ENCODE measurements around the gene ZNRF3. TPM values are rescaled to one million over a fixed set of nuclear protein-coding genes. Genes with fewer than 3 reads are reported as not detected.
"Not testable (repeated sequence)": the region's sequence is repeated elsewhere in the genome, so short reads cannot be mapped to it uniquely, and the experiment has no call there.

ZNRF3 gene
- total and polyA plus RNA-seq, 5 donors: 4.0 to 9.4 (median 8.4) TPM

GRCh38 chr22:29082826-29083545 is 199.6 kb downstream of the ZNRF3 start:
- Histone ChIP-seq H3K27ac (ENCODE audit: low read length) (no peak overlapping the region), H3K4me1 (ENCODE audit: control insufficient read depth, insufficient read depth, low read length) (peaks cover 13% of the 10 kb centered on the region), H3K9me3 (ENCODE audit: control insufficient read depth, low read length) (no peaks in the 10 kb centered on the region), H3K27me3 (ENCODE audit: control insufficient read depth, insufficient read depth) (no peaks in the 10 kb centered on the region), H3K4me3 (ENCODE audit: low read length) (no peak overlapping the region)
- WGBS: 91% methylated on average over 7 of the region's 7 CpGs
- ATAC-seq (no peak), DNase-seq (no peak)
- intact Hi-C loops (cut with DNase I): no loop called here

DNA sequence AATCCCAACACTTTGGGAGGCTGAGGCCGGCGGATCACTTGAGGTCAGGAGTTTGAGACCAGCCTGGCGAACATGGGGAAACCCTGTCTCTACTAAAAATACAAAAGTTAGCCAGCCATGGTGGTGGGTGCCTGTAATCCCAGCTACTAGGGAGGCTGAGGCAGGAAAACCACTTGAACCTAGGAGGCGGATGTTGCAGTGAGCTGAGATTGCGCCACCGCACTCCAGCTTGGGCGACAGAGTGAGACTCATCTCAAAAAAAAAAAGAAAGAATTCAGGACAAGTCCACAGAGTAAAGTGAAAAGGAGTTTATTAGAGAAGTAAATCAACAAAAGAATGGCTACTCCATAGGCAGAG is 200.2 kb downstream of the ZNRF3 start:
- H3K27ac ChIP-seq (ENCODE audit: low read length); intact Hi-C loops (cut with DNase I); ATAC-seq; H3K9me3 ChIP-seq (ENCODE audit: control insufficient read depth, low read length); H3K27me3 ChIP-seq (ENCODE audit: control insufficient read depth, insufficient read depth); DNase-seq; H3K4me3 ChIP-seq (ENCODE audit: low read length): not testable (repeated sequence)
- H3K4me1 ChIP-seq (ENCODE audit: control insufficient read depth, insufficient read depth, low read length): peaks cover 13% of the 10 kb centered on the region
- WGBS: 98% methylated on average over 7 of the region's 7 CpGs

- peaks cover 13% of the 10 kb centered on the region for H3K4me1 ChIP-seq (ENCODE audit: control insufficient read depth, insufficient read depth, low read length)
Measured at GRCh38 chr22:29083933-29084591, 200.7 kb downstream of the ZNRF3 start.

DNA sequence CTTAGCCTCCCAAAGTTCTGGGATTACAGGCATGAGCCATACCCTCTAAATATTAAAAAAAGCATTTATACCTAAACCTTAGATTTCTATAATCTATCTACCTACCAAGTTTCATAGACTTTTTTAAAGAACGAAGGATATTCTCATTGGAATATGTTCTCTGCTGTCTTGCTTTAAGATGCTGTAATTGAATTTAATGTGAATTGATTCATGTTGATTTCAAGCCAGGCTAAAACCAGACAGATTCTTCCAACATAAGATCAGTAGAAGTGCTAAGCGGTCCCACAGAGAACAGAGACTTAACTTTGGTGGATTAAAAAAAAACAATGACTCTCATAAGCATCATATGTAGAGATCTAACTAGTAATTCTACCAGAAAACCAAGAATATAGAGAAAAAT is 203.6 kb downstream of the ZNRF3 start:
- no peaks in the 10 kb centered on the region for H3K27me3 ChIP-seq (ENCODE audit: control insufficient read depth, insufficient read depth)
- intact Hi-C loops (cut with DNase I): no loop called here
- H3K4me3 ChIP-seq (ENCODE audit: low read length): no peak overlapping the region
- H3K4me1 ChIP-seq (ENCODE audit: control insufficient read depth, insufficient read depth, low read length): peaks cover 3% of the 10 kb centered on the region
- H3K27ac ChIP-seq (ENCODE audit: low read length): no peak overlapping the region
- no peak for ATAC-seq
- WGBS: 88% methylated on average over 2 of the region's 2 CpGs
- DNase-seq: no peak
- no peaks in the 10 kb centered on the region for H3K9me3 ChIP-seq (ENCODE audit: control insufficient read depth, low read length)

More at GRCh38 chr22:29083933-29084591, 200.7 kb downstream of the ZNRF3 start:
- WGBS: 57% methylated on average over 5 of the region's 5 CpGs
- DNase-seq (no peak), ATAC-seq (no peak)
- no peak overlapping the region for H3K4me3 ChIP-seq (ENCODE audit: low read length)
- H3K27ac ChIP-seq (ENCODE audit: low read length): no peak overlapping the region
- H3K9me3 ChIP-seq (ENCODE audit: control insufficient read depth, low read length): no peaks in the 10 kb centered on the region
- intact Hi-C loops (cut with DNase I): no loop called here
- no peaks in the 10 kb centered on the region for H3K27me3 ChIP-seq (ENCODE audit: control insufficient read depth, insufficient read depth)

DNA sequence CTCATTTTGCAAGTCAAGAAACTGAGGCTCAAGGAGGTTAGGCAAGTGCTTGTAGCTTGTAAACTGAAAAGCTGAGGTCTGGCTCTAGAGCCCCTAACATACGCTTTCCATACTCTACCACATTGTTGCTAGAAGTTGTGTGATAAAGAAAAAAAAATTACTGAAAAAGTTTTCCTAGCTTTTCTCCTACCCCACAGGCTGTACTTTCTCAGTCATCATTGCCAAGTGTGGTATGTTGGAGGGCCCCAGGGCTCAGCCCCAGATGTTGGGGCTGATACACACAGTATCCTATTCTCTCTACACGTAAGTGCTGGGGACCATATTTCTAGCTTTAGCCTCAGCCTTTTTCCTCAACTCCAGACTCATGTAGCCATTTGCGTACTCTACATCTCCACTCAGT is 205.4 kb downstream of the ZNRF3 start:
- intact Hi-C loops (cut with DNase I): no loop called here
- no peak overlapping the region for H3K27ac ChIP-seq (ENCODE audit: low read length)
- DNase-seq (no peak), ATAC-seq (no peak)
- H3K9me3 ChIP-seq (ENCODE audit: control insufficient read depth, low read length): no peaks in the 10 kb centered on the region
- WGBS: 95% methylated on average over 3 of the region's 3 CpGs
- no peaks in the 10 kb centered on the region for H3K27me3 ChIP-seq (ENCODE audit: control insufficient read depth, insufficient read depth)
- peaks cover 5% of the 10 kb centered on the region for H3K4me1 ChIP-seq (ENCODE audit: control insufficient read depth, insufficient read depth, low read length)
- no peak overlapping the region for H3K4me3 ChIP-seq (ENCODE audit: low read length)

GRCh38 chr22:29089507-29089906 is 206.1 kb downstream of the ZNRF3 start:
- Histone ChIP-seq H3K27ac (ENCODE audit: low read length) (no peak overlapping the region), H3K9me3 (ENCODE audit: control insufficient read depth, low read length) (no peaks in the 10 kb centered on the region), H3K4me3 (ENCODE audit: low read length) (no peak overlapping the region), H3K4me1 (ENCODE audit: control insufficient read depth, insufficient read depth, low read length) (peaks cover 5% of the 10 kb centered on the region), H3K27me3 (ENCODE audit: control insufficient read depth, insufficient read depth) (no peaks in the 10 kb centered on the region)
- intact Hi-C loops (cut with DNase I): no loop called here
- ATAC-seq (no peak), DNase-seq (no peak)
- WGBS: 60% methylated on average over 3 of the region's 3 CpGs

- H3K4me1 ChIP-seq (ENCODE audit: control insufficient read depth, insufficient read depth, low read length): peaks cover 5% of the 10 kb centered on the region
- WGBS: 67% methylated on average over 3 of the region's 3 CpGs
- intact Hi-C loops (cut with DNase I): no loop called here
- no peaks in the 10 kb centered on the region for H3K27me3 ChIP-seq (ENCODE audit: control insufficient read depth, insufficient read depth)
- ATAC-seq (no peak), DNase-seq (no peak)
- H3K27ac ChIP-seq (ENCODE audit: low read length): no peak overlapping the region
- no peaks in the 10 kb centered on the region for H3K9me3 ChIP-seq (ENCODE audit: control insufficient read depth, low read length)
- no peak overlapping the region for H3K4me3 ChIP-seq (ENCODE audit: low read length)
Measured at GRCh38 chr22:29090039-29090438, 206.7 kb downstream of the ZNRF3 start.

GRCh38 chr22:29092243-29092642 is 208.9 kb downstream of the ZNRF3 start:
- H3K27me3 ChIP-seq (ENCODE audit: control insufficient read depth, insufficient read depth): no peaks in the 10 kb centered on the region
- intact Hi-C loops (cut with DNase I): no loop called here
- H3K4me1 ChIP-seq (ENCODE audit: control insufficient read depth, insufficient read depth, low read length): peaks cover 5% of the 10 kb centered on the region
- H3K9me3 ChIP-seq (ENCODE audit: control insufficient read depth, low read length): no peaks in the 10 kb centered on the region
- 69% methylated on average over 4 of the region's 4 CpGs for WGBS
- DNase-seq (no peak), ATAC-seq (no peak)
- H3K4me3 ChIP-seq (ENCODE audit: low read length): no peak overlapping the region
- no peak overlapping the region for H3K27ac ChIP-seq (ENCODE audit: low read length)

- no peak for DNase-seq
- Histone ChIP-seq H3K9me3 (ENCODE audit: control insufficient read depth, low read length) (no peaks in the 10 kb centered on the region), H3K27ac (ENCODE audit: low read length) (no peak overlapping the region), H3K4me3 (ENCODE audit: low read length) (no peak overlapping the region), H3K27me3 (ENCODE audit: control insufficient read depth, insufficient read depth) (no peaks in the 10 kb centered on the region), H3K4me1 (ENCODE audit: control insufficient read depth, insufficient read depth, low read length) (peaks cover 5% of the 10 kb centered on the region)
- no peak for ATAC-seq
- WGBS: 75% methylated on average over 1 of the region's 1 CpG
- intact Hi-C loops (cut with DNase I): no loop called here
Measured at GRCh38 chr22:29093030-29093429, 209.7 kb downstream of the ZNRF3 start.

GRCh38 chr22:29093501-29094300 is 210.3 kb downstream of the ZNRF3 start:
- peak; percentile 82 to 84 for ATAC-seq
- no peaks in the 10 kb centered on the region for H3K27me3 ChIP-seq (ENCODE audit: control insufficient read depth, insufficient read depth)
- H3K4me1 ChIP-seq (ENCODE audit: control insufficient read depth, insufficient read depth, low read length): peaks cover 5% of the 10 kb centered on the region
- DNase-seq: peak in 2 of 3 donors; percentile 26 to 61
- no peaks in the 10 kb centered on the region for H3K9me3 ChIP-seq (ENCODE audit: control insufficient read depth, low read length)
- H3K27ac ChIP-seq (ENCODE audit: low read length): peak overlapping the region; percentile 11
- intact Hi-C loops (cut with DNase I): no loop called here
- WGBS: 42% methylated on average over 4 of the region's 4 CpGs
- no peak overlapping the region for H3K4me3 ChIP-seq (ENCODE audit: low read length)

DNA sequence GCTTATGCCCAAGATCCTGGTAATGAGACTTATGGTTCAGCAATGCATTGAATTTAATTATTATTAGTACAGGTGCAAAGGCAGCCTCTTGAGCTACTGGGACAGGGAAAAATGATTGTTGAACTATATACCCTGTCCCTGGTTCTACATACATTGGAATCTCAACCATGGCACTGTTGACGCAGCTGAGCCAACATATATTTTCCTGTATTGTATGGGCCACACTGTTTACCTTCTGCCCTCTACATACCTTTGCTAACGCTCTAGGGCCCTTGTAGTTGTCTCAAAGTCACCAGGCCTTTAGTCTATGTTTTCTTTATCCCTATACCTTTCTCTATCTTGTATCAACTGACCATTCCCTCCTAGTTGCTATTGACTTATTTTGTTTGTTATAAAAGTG is 212.1 kb downstream of the ZNRF3 start:
- WGBS: 69% methylated on average over 2 of the region's 2 CpGs
- H3K27ac ChIP-seq (ENCODE audit: low read length): no peak overlapping the region

More for the DNA sequence above, 212.1 kb downstream of the ZNRF3 start:
- ATAC-seq (no peak), DNase-seq (no peak)
- no peaks in the 10 kb centered on the region for H3K9me3 ChIP-seq (ENCODE audit: control insufficient read depth, low read length)
- H3K4me1 ChIP-seq (ENCODE audit: control insufficient read depth, insufficient read depth, low read length): peaks cover 7% of the 10 kb centered on the region
- intact Hi-C loops (cut with DNase I): no loop called here
- no peak overlapping the region for H3K4me3 ChIP-seq (ENCODE audit: low read length)
- H3K27me3 ChIP-seq (ENCODE audit: control insufficient read depth, insufficient read depth): no peaks in the 10 kb centered on the region

All from right cardiac atrium (tissue), 5 donors.